ENCODE results near the gene KHK.

The KHK gene

DNA sequence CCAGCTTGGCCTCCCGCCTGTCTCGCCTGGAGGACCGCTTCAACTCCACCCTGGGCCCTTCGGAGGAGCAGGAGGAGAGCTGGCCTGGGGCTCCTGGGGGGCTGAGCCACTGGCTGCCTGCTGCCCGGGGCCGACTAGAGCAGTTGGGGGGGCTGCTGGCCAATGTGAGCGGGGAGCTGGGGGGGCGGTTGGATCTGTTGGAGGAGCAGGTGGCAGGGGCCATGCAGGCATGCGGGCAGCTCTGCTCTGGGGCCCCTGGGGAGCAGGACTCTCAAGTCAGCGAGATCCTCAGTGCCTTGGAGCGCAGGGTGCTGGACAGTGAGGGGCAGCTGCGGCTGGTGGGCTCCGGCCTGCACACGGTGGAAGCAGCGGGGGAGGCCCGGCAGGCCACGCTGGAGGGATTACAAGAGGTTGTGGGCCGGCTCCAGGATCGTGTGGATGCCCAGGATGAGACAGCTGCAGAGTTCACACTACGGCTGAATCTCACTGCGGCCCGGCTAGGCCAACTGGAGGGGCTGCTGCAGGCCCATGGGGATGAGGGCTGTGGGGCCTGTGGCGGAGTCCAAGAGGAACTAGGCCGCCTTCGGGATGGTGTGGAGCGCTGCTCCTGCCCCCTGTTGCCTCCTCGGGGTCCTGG is 3.7 kb upstream of the KHK start:
- DNase-seq = no peak

- no peak for DNase-seq
Measured at GRCh38 chr2:27083410-27084296, 2.9 kb upstream of the KHK start.

DNA sequence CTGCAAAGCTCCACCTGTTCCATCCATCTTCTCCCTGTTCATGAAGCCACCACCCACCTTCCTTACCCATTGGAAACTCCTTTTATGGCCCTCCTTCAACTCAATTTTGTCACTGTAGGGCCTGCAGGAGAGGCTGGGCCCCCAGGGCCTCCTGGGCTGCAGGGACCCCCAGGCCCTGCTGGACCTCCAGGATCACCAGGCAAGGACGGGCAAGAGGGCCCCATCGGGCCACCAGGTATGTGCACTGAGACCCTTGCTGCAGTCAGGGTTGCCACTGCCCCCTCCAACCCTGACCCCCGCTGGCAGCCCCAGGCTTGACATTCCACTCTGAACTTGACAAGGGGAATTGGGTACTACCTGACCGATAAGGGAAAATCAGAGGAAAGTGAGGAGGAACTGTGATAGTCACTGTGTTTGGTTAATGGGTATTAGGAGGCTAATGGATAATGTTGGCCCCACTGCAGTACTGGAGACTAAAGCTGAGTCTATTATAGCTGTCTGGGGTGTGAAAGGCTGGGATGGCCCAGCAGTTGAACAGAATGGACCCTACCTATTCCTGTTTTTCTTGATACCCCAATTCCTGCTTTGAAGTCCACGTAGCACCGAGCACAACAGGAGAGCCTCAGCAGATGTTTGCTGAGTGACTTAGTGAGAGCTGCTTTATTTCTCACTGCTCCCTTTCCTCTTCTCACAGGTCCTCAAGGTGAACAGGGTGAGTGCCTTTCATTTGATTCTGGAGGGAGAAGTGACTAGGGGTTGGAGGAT is 2.1 kb upstream of the KHK start:
- DNase-seq = no peak

- no peak for DNase-seq
Measured at GRCh38 chr2:27085062-27085672, 1.4 kb upstream of the KHK start.

DNA sequence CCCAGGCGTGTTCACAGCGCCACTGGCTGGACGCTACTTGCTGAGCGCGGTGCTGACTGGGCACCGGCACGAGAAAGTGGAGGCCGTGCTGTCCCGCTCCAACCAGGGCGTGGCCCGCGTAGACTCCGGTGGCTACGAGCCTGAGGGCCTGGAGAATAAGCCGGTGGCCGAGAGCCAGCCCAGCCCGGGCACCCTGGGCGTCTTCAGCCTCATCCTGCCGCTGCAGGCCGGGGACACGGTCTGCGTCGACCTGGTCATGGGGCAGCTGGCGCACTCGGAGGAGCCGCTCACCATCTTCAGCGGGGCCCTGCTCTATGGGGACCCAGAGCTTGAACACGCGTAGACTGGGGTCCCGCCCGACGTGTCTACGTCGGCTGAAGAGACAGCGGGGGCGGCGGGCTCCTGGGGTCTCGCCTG is 891 bp upstream of the KHK start:
- peak; percentile 42 for DNase-seq

DNA sequence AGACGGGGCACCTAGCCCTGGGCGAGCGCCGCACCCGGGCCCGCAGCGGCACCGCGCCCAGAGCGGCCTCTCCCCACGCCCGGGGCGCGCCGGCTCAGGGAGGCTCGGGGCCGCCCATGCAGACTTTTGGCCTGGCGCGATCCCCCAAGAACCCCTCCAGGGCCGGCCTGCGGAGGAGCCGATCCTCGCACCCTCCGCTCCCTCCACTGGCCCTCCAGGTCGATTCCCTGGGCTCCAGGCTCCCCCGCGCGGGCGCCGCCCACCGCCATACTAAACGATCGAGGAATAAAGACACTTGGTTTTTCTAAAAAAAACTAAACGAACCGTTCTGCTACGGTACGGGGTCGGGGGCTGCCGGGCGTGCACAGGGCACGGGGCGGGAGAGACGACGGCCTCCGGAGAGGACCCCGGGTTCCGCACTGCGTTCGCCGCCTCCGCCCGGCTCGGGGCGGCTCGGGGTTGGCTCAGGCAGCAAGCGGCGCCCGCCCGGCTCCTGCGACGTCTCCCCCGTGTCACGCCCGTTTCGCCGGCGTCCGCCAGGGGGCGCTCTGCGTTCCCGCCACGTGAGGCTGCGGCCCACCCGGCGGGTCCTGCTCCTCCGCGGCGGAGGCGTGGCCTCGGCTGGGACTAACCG is 365 bp upstream of the KHK start:
- DNase-seq = peak; percentile 97

GRCh38 chr2:27087823-27088410 is 1.3 kb downstream of the KHK start:
- DNase-seq = no peak

DNA sequence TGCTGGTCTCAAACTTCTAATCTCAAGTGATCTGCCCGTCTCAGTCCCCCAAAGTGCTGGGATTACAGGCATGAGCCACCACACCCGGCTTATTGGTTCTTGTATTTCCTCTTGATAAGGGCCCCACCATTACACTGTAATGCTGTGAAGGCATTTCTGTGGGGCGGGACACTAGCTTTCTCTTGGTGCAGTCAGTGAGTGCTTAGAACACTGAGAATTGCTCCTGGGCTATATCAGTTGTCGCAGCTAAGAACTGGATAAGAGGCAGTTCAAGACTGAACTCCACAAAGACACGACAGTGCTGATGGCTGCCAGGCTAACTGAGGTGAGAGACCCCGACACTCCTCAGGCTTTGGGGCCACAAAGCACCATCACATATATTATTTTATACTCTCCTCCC is 2.1 kb downstream of the KHK start:
- DNase-seq = no peak

DNA sequence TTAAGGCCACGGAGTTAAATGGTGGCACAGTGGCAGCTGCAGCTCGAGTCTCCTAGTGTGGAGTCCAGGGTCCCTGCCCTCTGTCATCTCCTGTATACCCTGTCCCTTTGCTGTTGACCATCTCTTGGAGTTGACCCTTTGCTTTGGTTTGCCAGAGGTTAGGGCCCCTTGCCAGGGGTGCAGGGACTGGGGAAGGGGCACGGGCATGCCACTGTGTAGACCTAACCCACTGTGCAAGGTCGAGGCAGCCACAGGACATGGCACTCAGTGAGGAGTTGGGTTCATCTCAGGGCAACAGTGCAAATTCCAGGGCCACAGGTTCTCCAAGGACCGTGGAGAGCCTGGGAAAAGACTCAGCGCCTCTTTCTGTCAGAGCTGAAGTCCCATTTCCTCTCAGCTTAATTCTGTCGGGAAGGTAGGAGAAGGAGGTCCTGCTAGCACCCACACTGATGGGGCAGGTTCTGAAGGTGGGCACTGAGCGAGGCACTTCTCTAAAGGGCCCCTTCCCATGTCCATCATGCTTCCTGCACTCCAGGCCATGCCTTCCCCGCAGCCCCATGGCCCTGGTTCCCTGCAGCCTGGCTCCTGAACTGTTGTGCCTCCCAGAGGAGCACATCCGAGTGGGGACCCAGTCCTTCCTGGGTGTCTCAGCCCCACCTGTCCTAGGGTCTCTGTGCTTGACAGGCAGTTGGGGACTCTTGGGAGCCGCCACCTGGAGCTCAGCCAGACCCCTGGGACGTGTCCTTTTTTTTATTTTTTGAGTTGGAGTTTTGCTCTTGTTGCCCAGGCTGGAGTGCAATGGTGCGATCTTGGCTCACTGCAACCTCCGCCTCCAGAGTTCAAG is 2.8 kb downstream of the KHK start:
- DNase-seq = no peak

- no peak for DNase-seq
Measured at GRCh38 chr2:27091746-27092695, 5.4 kb downstream of the KHK start.

GRCh38 chr2:27092696-27093429 is 6.3 kb downstream of the KHK start:
- no peak for DNase-seq

GRCh38 chr2:27093430-27094352 is 7.1 kb downstream of the KHK start:
- no peak for DNase-seq

- no peak for DNase-seq
Measured at GRCh38 chr2:27094353-27094984, 7.9 kb downstream of the KHK start.

DNA sequence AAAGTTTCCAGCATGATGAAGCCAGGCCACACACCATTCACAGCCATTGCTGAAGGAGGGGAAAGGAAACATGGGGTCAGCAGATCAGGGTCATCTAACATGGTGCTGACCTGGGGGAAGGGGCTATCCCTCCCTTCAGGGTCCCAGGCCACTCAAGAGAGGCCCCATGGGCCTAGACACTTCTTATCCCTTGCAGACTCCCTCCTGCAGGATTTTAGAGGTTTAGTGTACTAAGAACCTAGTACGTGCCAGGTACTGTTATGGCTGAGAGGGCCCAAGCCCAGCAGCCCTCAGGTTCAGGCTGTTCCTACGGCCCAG is 8.8 kb downstream of the KHK start:
- DNase-seq = no peak

GRCh38 chr2:27095745-27096651 is 9.4 kb downstream of the KHK start:
- peak; percentile 49 for DNase-seq

GRCh38 chr2:27096748-27097297 is 10.3 kb downstream of the KHK start:
- DNase-seq = no peak

DNA sequence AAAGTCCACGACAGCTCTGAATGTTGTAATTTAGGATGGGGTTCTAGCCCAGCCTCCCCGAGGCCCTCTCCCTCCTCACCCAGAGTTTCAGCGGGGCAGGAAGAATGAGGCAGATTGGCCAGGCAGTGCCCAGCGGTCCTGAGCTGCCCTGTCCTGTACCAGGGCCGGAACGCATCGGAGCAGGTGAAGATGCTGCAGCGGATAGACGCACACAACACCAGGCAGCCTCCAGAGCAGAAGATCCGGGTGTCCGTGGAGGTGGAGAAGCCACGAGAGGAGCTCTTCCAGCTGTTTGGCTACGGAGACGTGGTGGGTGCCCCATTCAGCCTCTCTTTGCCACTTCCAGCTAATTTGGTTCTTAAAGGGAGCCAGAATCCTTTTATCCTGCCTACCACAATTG is 10.8 kb downstream of the KHK start:
- DNase-seq = no peak
